Measurements from ENCODE around the gene EXD3.

Gene EXD3

DNA sequence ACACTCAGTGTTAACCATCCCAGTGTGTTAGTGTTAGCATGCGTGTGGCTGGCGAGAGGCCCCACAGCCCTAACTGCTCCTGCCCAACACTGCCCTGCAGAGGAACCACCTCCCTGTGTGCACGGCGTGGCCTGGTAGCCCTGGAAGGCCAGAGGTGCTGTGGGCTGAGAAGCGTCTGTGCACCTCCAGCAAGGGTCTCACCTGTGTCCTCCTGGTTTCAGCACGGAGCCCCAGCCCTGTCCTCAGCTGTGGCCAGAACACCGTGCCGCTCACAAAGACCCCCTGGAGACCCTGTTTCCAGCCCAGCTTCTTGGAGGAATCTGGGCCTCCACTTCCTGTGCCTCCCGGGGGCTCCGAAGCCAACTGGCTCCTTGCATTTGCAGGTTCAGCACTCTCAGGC is 64.8 kb downstream of the EXD3 start:
- TF ChIP-seq, protein P1, sequence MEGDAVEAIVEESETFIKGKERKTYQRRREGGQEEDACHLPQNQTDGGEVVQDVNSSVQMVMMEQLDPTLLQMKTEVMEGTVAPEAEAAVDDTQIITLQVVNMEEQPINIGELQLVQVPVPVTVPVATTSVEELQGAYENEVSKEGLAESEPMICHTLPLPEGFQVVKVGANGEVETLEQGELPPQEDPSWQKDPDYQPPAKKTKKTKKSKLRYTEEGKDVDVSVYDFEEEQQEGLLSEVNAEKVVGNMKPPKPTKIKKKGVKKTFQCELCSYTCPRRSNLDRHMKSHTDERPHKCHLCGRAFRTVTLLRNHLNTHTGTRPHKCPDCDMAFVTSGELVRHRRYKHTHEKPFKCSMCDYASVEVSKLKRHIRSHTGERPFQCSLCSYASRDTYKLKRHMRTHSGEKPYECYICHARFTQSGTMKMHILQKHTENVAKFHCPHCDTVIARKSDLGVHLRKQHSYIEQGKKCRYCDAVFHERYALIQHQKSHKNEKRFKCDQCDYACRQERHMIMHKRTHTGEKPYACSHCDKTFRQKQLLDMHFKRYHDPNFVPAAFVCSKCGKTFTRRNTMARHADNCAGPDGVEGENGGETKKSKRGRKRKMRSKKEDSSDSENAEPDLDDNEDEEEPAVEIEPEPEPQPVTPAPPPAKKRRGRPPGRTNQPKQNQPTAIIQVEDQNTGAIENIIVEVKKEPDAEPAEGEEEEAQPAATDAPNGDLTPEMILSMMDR (IDR thresholded peaks at IDR 0.05; ENCODE audit: low read depth, low read length), result no peak
- no peak overlapping the region for H3K4me3 ChIP-seq (ENCODE audit: low read depth, low read length)

DNA sequence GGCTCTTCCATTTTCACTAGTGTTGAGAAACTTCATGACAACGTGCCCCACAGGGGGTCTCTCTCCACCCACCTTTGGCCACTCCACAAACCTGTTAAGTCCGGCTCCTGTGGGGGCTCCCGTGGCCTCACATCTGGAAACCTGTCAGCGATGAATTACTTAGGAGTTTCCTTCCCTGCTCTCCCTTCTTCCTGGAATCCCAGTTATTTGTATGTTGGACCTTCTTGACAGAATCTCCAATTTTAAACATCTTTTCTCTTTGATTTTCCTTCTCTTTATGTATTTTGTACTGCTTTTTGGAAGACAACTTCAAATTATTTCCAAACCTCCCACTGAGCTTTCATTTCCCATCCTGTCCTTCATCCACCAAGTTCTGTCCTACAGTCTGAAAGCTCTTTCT is 65.8 kb downstream of the EXD3 start:
- H3K4me3 ChIP-seq (ENCODE audit: low read depth, low read length), result no peak overlapping the region
- TF ChIP-seq, protein P1 (IDR thresholded peaks at IDR 0.05; ENCODE audit: low read depth, low read length), result no peak

GRCh38 chr9:137355761-137356365 is 67.1 kb downstream of the EXD3 start:
- no peak overlapping the region for H3K4me3 ChIP-seq (ENCODE audit: low read depth, low read length)
- TF ChIP-seq, protein P1 (IDR thresholded peaks at IDR 0.05; ENCODE audit: low read depth, low read length), result no peak

GRCh38 chr9:137354845-137355760 is 67.9 kb downstream of the EXD3 start:
- TF ChIP-seq, protein P1 (IDR thresholded peaks at IDR 0.05; ENCODE audit: low read depth, low read length), result no peak
- no peak overlapping the region for H3K4me3 ChIP-seq (ENCODE audit: low read depth, low read length)

GRCh38 chr9:137354153-137354844 is 68.7 kb downstream of the EXD3 start:
- H3K4me3 ChIP-seq (ENCODE audit: low read depth, low read length), result no peak overlapping the region
- TF ChIP-seq, protein P1 (IDR thresholded peaks at IDR 0.05; ENCODE audit: low read depth, low read length), result no peak

DNA sequence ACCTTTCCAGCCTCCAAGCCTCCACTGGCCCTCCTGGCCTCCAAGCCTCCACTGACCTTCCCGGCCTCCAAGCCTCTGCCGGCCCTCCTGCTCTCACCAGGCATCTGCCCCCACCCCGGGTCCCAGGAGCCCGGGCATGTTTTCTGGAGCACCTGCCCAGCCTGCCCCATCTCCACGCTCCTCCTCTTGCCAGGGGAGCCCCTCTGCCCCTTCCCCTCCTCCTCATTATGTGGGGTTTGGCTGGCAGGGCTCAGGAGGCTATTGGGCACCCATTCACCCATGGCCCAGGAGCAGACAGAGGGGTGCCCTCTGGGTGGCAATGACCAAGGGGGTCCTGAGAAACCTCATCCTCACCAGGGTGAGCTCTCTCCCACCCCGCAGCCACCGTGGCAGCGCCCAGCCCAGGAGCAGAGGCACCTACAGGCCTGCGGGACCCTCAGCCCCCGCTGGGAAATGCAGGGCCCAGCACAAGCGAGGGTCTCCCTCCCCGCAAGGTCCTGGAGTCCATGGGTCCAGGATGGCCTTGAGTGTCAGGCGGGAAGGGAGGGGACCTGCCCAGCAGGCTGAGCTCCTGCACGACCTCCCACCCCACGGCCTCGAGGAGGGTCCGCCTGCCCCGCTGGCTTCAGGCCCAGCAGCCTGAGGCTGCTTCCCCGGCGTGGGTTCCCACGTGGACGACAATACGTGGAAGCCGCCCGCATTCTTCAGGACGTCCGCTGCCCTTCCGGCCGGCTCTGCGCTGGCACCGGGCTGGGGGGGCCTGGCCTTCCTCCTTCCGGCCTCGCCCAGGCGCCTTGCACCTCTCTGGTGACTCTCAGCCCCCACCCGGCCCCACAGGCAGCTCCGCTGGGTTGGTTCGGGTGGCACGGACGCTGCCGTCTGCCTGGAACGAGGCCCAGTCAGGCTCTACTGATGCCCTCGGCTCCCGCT is 69.5 kb downstream of the EXD3 start:
- no peak overlapping the region for H3K4me3 ChIP-seq (ENCODE audit: low read depth, low read length)
- TF ChIP-seq, protein P1 (IDR thresholded peaks at IDR 0.05; ENCODE audit: low read depth, low read length), result no peak

Data from WI38 (cell line).